T-helper 1 cell treated with Interleukin-12 subunit alpha and Interleukin-12 subunit beta and Interleukin-4 antibody, amounts not matched to agents 30 ng/mL and 1 ng/mL, for 36 hours (primary cell): ENCODE measurements around the gene FRG2B. TPM values are rescaled to one million over a fixed set of nuclear protein-coding genes. Genes with fewer than 3 reads are reported as not detected.
"Not testable (repeated sequence)": the region's sequence is repeated elsewhere in the genome, so short reads cannot be mapped to it uniquely, and the experiment has no call there.

ENCODE experiments used
- intact Hi-C: fragments of 100-400 bp; cut with micrococcal nuclease; formaldehyde crosslinking; loops from one replicate; pipeline ENCODE4 v1.15.1; 2024
- total RNA-seq: library from RNA; stranded (reverse); gene quantifications from 2 replicates; pipeline ENCODE4 v1.2.3, GENCODE V29; 2022

The FRG2B gene
- total RNA-seq, 1 donor from 2014 or later: not detected

GRCh38 chr10:133600657-133601056, 25.9 kb downstream of the FRG2B start:
- intact Hi-C loops: no loop called here

GRCh38 chr10:133599869-133600268, 26.7 kb downstream of the FRG2B start:
- intact Hi-C loops: not testable (repeated sequence)

GRCh38 chr10:133592716-133593115, 33.9 kb downstream of the FRG2B start:
- intact Hi-C loops: no loop called here

GRCh38 chr10:133590970-133591359, 35.6 kb downstream of the FRG2B start:
- intact Hi-C loops: no loop called here

GRCh38 chr10:133590226-133590969, 36.2 kb downstream of the FRG2B start:
- intact Hi-C loops: no loop called here

GRCh38 chr10:133577037-133577436, 49.6 kb downstream of the FRG2B start:
- intact Hi-C loops: not testable (repeated sequence)

Other genes starting within 250 kb of the FRG2B start
- 4.5 and 6.2 TPM in 2 replicates for gene PAOX, start 247.5 kb downstream of the FRG2B start, total RNA-seq
- gene MTG1, start 232.6 kb downstream of the FRG2B start, total RNA-seq: 51.7 and 56.0 TPM in 2 replicates
- gene SPRN, start 202.2 kb downstream of the FRG2B start, total RNA-seq: not detected in 2 replicates
- 1.6 TPM in 2 replicates for gene SCART1, start 172.8 kb downstream of the FRG2B start, total RNA-seq
- 0.56 and 1.0 TPM in 2 replicates for gene CYP2E1, start 99.4 kb downstream of the FRG2B start, total RNA-seq
- gene SYCE1, start 61.2 kb downstream of the FRG2B start, total RNA-seq: 0.25 and 0.32 TPM in 2 replicates